Uterus (tissue), 4 donors: ENCODE data around the gene INTS15. TPM values are rescaled to one million over a fixed set of nuclear protein-coding genes. Genes with fewer than 3 reads are reported as not detected.

Experiments
- DNase-seq, 2 donors: peaks; one replicate each; pipeline ENCODE4 v3.0.0-alpha.2; 2019 to 2020
- H3K27ac ChIP-seq, 2 donors: fragments of 200-600 bp; sonication (generic); 1 replicate in 1 of 2; 2 replicates in 1 of 2; pipeline ENCODE4 v1.5.1; 2016 to 2018
- H3K27me3 ChIP-seq, 2 donors: fragments of 200-600 bp; sonication (generic); one replicate each; pipeline ENCODE4 v1.5.1; 2018 to 2019; ENCODE audit warnings: control low read depth in 1 of 2
- H3K36me3 ChIP-seq, 2 donors: fragments of 200-600 bp; sonication (generic); one replicate each; pipeline ENCODE4 v1.5.1; 2019; ENCODE audit warnings: control low read depth in 1 of 2
- H3K4me1 ChIP-seq, 2 donors: fragments of 200-600 bp; sonication (generic); one replicate each; pipeline ENCODE4 v1.5.1; 2018 to 2019; ENCODE audit warnings: control low read depth in 1 of 2
- H3K4me3 ChIP-seq, 2 donors: fragments of 200-600 bp; sonication (generic); 1 replicate in 1 of 2; 2 replicates in 1 of 2; pipeline ENCODE4 v1.5.1; 2018 to 2019; ENCODE audit warnings: mild to moderate bottlenecking in 1 of 2
- H3K9me3 ChIP-seq, 2 donors: fragments of 200-600 bp; sonication (generic); one replicate each; pipeline ENCODE4 v1.5.1; 2019; ENCODE audit warnings: control low read depth in 1 of 2
- CTCF ChIP-seq, 4 experiments: fragments of 200-600 bp in 2 of 4; fragments of 450-650 bp in 2 of 4; sonication (generic) in 2 of 4; IDR thresholded peaks; one replicate each; pipeline ENCODE4 v1.5.1; 2016 to 2019; ENCODE audit warnings: antibody characterized with exemption in 4 of 4, mild to moderate bottlenecking in 2 of 4, moderate library complexity in 1 of 4
- POLR2A ChIP-seq, 2 donors: fragments of 450-650 bp; IDR thresholded peaks; one replicate each; pipeline ENCODE4 v1.6.1; 2016; ENCODE audit warnings: antibody characterized with exemption in 2 of 2, mild to moderate bottlenecking in 1 of 2, moderate library complexity in 1 of 2
- intact Hi-C: fragments of 100-400 bp; cut with DNase I; formaldehyde crosslinking; loops from one replicate; pipeline ENCODE4 v1.15.1; 2023; ENCODE audit warnings: low total_unique reads
- total RNA-seq, 4 donors: library from RNA; depleted of rRNA in 3 of 4; stranded (reverse); fragments of >200 nt in 3 of 4; gene quantifications; one replicate each; pipeline versions ENCODE4 v1.1.0 to v1.2.4, GENCODE V29; 2014 to 2023
- donor health status: DM: yes; HTN: yes; CAD: no.

Gene INTS15
- total RNA-seq, 4 donors from 2014 or later: 7.6 to 44.1 (median 23.9) TPM

GRCh38 chr7:6588566-6588965, 1.3 kb upstream of the INTS15 start:
- intact Hi-C loops: no loop called here
- Histone ChIP-seq H3K27me3 (no peaks in the 10 kb centered on the region), H3K9me3 (no peaks in the 10 kb centered on the region), H3K36me3 (no peaks in the 10 kb centered on the region), H3K27ac (no peak overlapping the region), H3K4me3 (no peak overlapping the region), H3K4me1 (peaks cover 0 to 4% of the 10 kb centered on the region in 2 donors)
- no peak for DNase-seq
- TF ChIP-seq CTCF (IDR thresholded peaks at IDR 0.05) (no peak), POLR2A (IDR thresholded peaks at IDR 0.05) (no peak)

GRCh38 chr7:6589151-6589828, 531 bp upstream of the INTS15 start:
- Histone ChIP-seq H3K9me3 (no peaks in the 10 kb centered on the region), H3K27ac (peak overlapping the region in 1 of 2 donors; percentile 72)
- intact Hi-C loops: no loop called here

GRCh38 chr7:6590645-6591110, 857 bp downstream of the INTS15 start:
- Histone ChIP-seq H3K9me3 (no peaks in the 10 kb centered on the region), H3K27me3 (no peaks in the 10 kb centered on the region), H3K27ac (peak overlapping the region; percentile 66 to 85), H3K4me3 (peak overlapping the region; percentile 50 to 71), H3K36me3 (no peaks in the 10 kb centered on the region), H3K4me1 (peaks cover 0 to 4% of the 10 kb centered on the region in 2 donors)
- intact Hi-C loops: no loop called here
- DNase-seq: no peak
- no peak for TF ChIP-seq POLR2A (IDR thresholded peaks at IDR 0.05)
- TF ChIP-seq CTCF (IDR thresholded peaks at IDR 0.05): no peak

More at GRCh38 chr7:6589151-6589828, 531 bp upstream of the INTS15 start:
- H3K27me3 ChIP-seq: no peaks in the 10 kb centered on the region
- DNase-seq: no peak
- H3K36me3 ChIP-seq: no peaks in the 10 kb centered on the region
- peaks cover 0 to 4% of the 10 kb centered on the region in 2 donors for H3K4me1 ChIP-seq
- peak overlapping the region in 1 of 2 donors; percentile 71 for H3K4me3 ChIP-seq
- no peak for TF ChIP-seq POLR2A (IDR thresholded peaks at IDR 0.05)

- intact Hi-C loops: no loop called here
- DNase-seq: no peak
- Histone ChIP-seq H3K36me3 (no peaks in the 10 kb centered on the region), H3K27me3 (no peaks in the 10 kb centered on the region), H3K9me3 (no peaks in the 10 kb centered on the region), H3K4me3 (no peak overlapping the region), H3K27ac (no peak overlapping the region), H3K4me1 (no peaks in the 10 kb centered on the region)
- TF ChIP-seq POLR2A (IDR thresholded peaks at IDR 0.05) (no peak), CTCF (IDR thresholded peaks at IDR 0.05) (no peak)
Observed at GRCh38 chr7:6600093-6600492, 10.3 kb downstream of the INTS15 start.

- TF ChIP-seq POLR2A (IDR thresholded peaks at IDR 0.05) (no peak), CTCF (IDR thresholded peaks at IDR 0.05) (no peak)
- H3K4me1 ChIP-seq: no peaks in the 10 kb centered on the region
- no peak overlapping the region for H3K27ac ChIP-seq
- H3K27me3 ChIP-seq: no peaks in the 10 kb centered on the region
- intact Hi-C loops: no loop called here
- H3K9me3 ChIP-seq: no peaks in the 10 kb centered on the region
- H3K4me3 ChIP-seq: no peak overlapping the region
- no peak for DNase-seq
- no peaks in the 10 kb centered on the region for H3K36me3 ChIP-seq
Observed at GRCh38 chr7:6604458-6604857, 14.6 kb downstream of the INTS15 start.
